GM19395 (cell line): Measurements from ENCODE around the gene LRRC31.

Experiments
- ATAC-seq: cut with Tn5 transposase; IDR thresholded peaks from one replicate; pipeline ENCODE4 v1.9.1; 2021; ENCODE audit warnings: mild to moderate bottlenecking, moderate library complexity; ENCODE audit not compliant: unreplicated experiment

LRRC31 gene

DNA sequence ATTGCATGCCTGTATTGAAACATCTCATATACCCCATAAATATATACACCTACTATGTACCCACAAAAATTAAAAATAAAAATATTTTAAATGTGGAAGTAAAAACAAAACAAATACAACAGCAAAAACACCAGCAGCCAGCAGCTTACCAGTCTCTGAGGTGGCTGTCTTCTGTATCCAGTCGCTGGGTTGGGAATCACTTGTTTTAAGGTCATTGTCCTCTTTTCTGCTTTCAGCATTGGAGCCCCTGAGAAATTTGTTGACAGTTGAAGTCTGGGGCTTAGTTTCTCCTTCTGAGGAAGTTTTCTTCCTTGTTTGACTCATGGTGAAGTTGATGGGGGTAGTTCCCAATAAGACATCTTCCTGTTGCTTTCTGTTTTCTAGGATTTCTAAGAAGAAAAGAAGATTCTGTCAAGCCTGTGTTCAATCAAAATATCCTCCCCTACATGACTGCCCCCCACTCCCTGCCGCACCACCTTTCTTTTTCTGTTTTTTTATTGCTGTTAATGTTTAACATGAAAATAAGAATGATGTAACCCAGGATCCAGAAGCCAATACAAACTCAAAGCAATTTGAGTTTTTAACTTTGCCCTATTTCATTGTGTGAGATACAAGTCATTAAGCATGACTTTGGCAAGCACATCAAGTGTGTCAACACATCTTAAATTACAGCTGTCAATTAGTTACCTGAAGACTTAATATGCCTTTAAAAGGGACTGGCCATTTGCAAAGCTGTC is at the start of gene LRRC31:
Gene LRRC31 (minus strand): TSS at position 452 of the 737 bp plus-strand sequence. CDS start 128 bp downstream, at position 324.
- no peak for ATAC-seq

DNA sequence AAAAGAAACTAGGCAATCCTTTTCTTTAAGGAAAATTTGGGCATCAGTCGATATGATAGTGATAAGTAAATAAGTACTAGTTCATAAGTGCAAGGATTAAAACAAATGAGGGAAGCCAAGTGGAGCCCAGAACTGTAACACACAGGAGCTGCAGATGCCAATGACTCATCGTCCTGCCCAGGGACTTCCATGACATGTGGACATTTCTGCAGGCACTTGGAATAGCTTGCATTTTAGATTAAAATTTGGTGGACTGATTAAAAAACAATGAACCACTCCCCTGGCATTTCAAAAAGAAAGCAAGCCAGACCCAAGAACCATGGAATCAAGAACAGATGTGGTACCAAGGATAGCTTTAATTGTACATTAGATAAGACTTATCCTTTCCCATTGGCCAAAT is 44.6 kb upstream of the LRRC31 start:
- no peak for ATAC-seq

DNA sequence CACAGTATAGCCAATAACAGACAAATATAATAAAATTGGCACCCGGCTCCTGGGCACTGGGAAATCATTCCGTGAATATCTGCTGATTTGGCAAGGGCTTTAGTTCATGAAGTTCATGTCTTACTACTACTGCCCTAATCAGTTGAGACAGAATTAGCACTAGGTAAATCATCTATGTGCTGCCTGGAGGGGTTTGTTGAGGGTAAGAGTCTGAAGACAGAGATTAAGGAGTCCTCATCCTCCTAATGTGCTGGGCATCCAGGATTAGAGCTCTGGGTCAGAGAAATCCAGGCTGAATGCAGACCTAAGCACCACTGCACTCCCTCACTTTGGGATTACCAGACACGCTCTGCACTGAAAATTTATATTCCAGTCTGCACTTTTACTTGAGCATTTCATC is 43.6 kb upstream of the LRRC31 start:
- ATAC-seq: no peak

DNA sequence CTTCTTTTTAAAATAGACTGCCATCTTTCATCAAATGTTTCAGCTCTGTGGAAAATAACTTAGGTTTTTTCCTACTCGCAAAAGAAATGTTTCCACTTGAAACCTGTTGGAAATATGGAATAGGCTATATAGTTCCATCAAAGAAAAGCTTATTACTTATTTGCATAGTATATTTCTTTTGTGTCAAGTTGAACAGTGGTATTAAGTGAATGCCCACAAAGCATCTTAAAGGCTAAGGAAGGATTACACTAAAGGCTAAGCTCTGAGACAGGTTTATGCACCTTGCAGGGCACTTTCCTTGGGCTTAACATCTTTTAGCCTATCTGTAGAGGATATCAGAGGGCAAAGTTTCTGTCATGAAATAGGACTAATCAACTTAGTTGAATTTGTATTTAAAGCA is 41.5 kb upstream of the LRRC31 start, which contains the start of gene SAMD7:
Gene SAMD7 (plus strand): TSS at position 301 of the 400 bp plus-strand sequence. CDS start 7,927 bp downstream, outside the sequence.
- no peak for ATAC-seq

DNA sequence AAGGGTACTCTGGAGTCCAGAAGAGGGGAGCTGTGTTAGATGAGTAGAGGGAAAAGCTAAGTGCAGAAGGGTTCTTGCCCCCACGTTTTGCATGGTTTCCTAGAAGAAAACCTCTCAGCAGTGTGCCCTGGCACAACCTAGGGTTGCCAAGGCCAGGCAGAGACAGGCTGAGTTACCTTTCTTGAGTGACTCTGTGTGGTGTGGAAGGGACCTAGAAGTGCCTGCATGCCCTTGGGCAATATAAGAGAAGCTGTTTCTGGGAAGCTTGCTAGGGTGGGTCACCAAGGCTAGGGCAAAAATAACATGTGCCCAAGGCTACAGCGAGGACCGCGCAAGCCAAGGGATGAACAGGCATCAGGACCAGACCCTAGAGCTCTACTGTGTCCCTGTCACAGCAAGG is 38.2 kb upstream of the LRRC31 start:
- no peak for ATAC-seq

DNA sequence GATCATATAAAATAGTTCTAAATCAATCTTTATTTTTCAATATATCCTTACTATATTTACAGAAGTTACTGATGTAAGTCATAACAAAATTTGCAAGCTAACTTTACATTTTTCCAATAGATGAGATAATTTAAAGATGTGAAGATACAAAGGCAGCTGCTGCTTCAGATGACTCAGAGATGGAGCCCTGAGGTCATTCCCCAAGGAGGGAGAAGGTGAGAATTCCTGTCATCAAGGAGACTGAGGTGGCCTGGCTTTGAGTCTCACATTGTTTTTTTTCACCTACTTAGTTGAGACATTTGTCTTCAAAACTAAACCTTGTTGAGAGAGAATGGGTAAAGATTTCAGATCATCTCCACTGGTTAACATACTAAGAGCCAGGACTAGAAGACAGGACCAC is 37.7 kb upstream of the LRRC31 start:
- ATAC-seq: no peak

DNA sequence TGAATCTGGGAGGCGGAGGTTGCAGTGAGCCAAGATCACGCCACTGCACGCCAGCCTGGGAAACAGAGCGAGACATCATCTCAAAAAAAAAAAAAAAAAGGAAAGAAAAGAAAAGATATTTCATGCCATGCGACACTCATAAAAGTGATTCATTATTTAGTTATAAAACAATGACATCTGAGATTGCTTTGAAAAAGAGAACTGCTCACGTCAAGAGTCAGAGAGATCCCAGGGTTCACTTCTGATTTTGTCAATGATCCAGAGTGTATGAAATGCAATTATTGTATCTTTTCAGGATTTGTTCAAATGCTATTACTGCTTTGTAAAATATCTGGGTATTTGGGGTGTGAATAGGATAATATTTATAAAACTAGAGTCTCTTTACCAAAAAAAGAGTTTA is 35.7 kb upstream of the LRRC31 start:
- ATAC-seq: no peak

DNA sequence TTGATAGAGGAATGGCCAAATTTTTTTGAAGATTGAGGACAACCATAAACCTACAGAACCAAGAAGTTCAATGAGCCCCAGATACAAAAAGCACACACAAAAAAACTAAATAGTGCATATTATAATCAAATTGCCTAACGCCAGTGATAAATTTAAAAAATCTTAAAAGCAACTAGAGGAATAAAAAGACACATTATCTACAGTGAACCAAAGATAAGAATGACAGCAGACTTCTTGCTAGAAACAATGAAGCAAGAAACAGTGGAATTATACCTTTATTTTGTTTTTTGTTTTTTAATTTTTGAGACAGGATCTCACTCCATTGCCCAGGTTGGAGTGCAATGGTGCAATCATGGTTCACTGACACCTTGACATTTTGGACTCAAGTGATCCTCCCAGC is 31.7 kb upstream of the LRRC31 start:
- no peak for ATAC-seq

DNA sequence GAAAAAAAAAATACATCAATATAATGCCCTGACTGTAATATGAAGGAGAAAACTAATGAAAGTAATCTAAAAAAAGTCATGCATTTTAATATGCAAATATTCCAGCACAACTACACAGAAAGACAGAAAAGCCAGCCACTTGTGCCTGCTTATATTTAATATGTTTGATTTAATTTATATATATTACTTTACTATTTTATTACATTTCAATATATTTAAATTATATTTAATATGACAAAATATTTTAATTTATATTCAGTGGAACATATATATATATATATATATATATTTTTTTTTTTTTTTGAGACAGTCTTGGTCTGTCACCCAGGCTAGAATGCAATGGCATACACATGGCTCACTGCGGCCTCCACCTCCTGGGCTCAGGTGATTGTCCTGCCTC is 27.5 kb upstream of the LRRC31 start:
- ATAC-seq: no peak

DNA sequence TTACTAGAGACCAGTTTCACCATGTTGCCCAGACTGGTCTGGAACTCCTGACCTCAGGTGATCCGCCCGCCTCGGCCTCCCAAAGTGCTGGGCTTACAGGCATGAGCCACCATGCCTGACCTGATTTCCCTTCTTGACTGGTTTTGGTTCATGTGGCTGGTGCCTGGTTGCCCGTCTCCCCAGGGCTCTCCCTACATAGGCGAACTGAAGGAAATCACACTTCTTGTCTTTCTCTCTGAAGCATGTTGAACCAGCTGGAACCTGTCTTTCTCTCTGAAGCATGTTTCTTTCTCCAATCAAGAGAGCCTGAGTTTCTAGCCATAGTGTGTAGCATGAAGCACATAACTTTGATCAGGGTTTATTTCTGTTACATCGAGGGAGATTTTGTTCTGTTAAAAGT is 25.3 kb upstream of the LRRC31 start:
- ATAC-seq: no peak

DNA sequence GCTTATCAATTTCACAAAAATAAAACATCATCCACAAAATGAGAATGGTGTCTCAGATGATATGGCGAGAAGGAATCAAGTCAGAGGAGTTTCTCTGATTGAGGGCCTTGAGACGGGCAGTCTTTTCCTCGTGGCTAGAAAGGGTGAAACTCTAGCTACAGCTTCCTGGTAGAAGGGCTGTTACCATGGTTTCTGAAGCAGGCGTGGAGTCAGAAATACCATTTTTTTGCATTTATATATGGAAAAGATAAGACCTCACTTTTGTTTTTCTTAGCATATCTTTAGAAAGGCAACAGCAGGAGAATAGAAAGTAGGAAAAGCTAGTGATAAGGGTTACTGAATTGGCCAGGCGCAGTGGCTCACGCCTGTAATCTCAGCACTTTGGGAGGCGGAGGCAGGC is 24.4 kb upstream of the LRRC31 start:
- ATAC-seq: no peak

DNA sequence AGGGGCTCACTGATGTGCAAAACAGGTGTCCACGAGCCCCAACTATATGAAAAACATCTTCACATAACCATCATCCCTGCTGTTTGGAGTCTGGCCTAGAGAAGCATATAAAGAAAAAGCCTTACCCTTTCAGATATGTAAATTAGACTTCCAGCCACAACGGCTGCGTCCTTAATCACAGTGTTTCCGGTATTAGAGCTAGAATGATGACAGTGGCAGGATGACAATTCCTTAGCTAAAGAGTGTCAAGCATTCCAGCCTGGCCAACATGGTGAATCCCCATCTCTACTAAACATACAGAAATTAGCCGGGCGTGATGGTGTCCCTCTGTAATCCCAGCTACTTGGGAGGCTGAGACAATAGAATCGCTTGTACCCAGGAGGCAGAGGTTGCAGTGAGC is 22.2 kb upstream of the LRRC31 start:
- ATAC-seq: no peak

DNA sequence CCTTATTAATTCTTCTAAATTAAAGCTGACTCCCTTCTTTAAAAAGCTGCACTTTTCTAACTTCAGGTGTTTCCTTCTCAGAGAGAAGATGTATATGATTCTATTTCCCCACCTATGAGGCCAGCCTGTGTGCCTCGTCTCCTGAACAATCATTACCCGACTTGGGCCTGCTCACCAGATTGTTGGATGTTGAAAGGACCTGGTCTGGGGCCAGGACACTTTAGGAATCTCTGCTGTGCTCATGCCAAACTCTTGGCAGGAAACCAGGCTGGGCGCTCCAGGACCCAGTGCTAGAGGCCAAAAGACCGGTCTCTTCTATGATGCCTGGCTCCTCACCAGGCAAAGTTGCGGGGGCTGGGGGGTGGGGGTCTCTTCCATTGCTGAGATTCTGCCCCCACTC is 16.9 kb upstream of the LRRC31 start:
- ATAC-seq: no peak

DNA sequence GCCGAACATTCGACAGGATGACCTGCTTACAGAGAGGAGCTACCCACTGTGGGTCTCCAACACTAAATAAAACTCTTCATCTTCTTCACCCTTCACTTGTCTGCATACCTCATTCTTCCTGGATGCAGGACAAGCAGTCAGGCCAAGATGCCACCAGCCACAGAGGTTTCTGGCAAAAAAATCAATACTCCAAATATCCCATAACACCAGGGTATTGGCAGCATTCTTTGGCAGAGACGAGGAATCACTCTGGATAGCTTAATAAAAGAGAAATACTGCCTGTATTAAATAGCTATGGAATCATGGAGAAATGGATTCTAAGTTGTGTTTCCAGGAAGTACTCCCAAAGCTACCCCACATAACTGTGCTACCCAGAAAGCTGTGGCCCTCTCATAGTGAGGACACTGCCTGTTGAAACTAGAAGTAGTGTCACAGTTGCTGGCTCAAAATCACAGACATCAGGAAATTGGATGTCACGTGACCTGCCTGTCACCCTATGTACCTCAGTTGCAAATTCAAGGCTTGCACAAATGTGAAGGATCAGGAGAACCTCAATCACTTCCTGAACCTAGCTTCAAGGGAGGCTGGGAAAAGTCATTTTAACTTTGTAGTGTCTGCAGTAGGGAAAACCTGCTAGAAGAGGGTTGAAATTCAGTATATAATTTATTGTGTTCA is 11.0 kb upstream of the LRRC31 start:
- no peak for ATAC-seq

DNA sequence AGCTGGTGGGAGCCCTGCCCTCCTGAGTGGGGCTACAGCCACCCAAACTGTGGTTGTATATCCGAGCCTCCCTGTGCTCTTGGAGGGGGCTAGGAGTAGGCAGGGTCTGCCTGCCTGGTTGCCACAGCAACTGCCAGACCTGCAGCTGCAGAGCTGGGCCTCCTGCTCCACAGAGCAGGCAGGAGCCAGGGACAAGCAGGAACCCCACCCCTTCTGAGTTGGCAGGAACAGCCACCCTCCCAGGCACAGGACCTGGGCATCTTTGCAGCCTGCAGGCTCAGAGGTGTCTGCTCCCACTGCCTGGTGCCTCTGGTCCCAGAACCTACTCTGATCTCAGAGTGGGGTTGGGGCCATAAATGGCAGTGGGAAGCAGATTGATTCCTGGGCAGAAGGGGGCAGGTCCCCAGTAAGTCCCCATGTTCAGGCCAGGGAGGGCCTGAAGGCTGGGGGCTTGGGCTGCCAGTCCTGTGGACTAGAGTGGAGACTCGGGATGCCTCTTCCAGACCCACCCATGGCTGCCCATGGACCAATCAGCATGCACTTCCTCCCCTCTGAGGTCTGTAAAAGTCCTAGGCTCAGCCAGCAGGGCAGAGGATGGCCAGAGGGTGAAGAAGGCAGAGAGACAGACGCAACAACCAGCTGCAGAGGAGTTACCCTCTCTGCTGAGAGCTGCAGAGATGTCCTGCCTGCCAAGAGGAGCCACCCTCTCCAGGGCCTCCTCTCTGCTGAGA is 10.3 kb upstream of the LRRC31 start:
- ATAC-seq: no peak

DNA sequence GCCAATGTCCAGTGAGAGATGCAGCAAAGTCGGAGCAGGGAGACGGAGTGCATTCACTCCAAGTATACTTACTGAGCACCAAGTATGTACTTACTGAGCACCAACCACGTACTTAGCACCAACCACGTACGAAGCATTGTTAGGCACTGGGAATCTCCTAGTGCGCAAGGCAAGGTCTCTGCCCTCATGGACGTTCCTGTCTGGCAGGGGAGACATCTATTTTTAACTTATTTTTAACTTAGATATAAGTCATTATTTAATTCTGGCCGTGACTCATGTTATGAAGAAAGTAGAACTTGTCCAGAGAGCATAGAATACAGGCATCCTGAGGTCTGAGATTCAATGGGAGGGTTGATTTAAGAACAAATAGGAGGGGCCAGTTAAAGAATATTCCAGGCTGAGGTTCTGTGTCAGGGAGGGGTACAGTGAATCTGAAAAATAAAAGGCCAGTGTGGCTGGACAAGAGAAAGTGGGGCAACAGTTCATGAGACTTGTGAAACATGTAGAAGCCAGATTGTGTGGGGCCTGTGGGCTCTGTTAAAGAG is 9.3 kb upstream of the LRRC31 start:
- ATAC-seq: no peak

DNA sequence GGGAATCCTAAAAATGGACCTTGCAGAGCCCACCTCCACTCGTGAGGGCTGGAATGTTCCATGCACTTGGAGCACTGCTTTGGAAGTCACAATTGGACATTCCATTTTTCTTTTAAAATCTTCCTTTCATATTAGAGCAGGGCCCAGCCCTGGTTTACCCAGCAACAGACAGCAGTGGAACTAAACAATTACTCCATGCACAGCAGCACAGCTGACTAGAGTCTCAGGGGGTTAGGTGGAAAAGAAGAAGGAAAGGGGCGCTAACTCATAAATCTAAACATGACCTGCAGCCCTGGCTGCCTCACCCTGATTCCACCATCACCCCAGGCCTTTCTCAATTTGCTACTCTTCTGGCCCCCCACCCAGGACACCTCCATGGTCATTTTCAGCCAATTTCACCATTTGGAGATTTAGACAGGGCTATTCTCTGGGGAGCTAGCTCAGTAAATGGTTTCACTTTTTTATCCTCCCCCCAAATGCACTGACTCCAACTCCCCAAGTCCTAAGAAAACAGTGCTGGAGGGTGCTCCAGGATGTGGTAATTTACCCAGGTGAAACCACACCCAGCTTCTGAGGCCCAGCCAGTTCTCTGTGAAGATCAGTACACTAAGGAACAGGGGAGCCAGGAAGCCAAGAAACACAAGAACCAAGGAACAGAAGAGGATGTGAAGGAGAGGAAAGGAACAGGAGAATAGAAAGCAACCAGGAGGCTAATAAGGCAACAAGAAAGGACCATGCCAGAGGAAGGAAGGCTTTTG is 1.6 kb upstream of the LRRC31 start:
- ATAC-seq: peak; percentile 73

DNA sequence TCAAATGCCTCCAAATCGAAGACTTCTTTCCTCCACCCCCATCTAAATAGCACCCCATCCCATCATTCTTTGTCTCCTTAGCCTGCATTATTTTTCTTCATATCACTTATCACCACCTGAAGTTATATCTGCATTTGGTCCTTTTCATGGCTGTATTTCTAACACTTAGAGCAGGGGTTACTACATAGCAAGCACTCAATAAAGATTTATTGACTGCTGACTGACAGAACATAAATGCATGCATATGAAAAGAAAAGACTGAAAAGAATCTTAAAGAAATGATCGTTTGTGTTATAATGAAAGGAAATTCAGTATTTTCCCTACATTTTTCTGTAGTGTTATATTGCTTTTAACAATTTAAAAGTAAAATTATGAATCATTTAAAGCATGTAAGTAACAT is 1.4 kb downstream of the LRRC31 start:
- no peak for ATAC-seq

DNA sequence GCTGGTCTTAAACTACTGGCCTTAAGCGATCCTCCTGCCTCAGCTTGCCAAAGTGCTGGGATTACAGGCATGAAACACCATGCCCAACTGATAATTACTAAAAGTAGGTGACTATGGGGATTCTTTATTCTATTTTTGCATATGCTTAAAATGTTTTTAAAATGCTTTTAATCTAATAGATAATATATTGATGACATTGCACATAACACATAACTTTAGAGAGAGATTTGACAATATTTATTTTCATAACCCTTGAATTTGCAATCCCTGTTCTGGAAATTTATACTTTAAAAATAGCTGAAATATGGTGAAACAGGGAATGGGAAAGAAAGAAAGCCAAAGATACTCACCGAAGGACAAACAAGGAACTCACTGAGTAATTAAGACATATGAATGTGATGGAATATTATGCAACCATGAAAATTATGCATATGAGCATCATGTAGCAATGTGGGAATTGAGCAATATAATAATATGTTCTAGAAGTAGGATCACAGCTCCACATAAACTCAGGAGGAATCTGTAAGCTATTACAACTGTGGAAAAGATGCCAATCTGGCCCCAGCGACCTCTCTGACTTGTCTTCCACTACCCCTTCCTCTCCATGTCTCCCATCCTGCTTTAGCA is 2.0 kb downstream of the LRRC31 start:
- ATAC-seq: no peak

DNA sequence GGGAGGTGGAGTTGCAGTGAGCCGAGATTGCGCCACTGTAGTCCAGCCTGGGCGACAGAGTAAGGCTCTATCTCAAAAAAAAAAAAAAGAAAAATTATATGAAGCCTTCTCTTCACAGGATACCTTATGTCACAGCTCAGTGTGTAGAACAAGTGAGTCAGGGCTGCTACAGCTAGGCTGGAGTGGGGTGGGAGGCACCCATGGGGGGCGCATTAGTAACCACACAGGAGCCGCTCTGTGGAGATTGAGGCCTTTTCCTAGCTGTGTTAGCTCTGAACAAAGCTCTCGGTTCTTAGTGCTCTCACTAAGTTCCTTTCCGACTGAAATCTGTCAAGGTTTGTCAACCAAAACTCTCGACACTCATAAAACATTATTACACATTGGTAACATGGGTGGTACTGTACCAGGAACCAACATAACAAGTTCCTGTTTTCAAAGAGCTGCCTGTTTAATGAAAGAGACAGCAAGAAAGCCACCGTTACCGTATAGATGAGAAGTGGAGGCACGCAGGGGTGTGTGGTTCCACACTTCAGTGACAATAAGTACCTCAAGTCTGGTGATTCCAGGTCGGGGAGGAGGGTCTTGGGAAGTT is 4.5 kb downstream of the LRRC31 start:
- ATAC-seq: peak; percentile 66
